H1 (cell line): ENCODE results near the gene SLC9A7. TPM values are rescaled to one million over a fixed set of nuclear protein-coding genes. Genes with fewer than 3 reads are reported as not detected.

Source experiments
- FOSL1 ChIP-seq: IDR thresholded peaks from 2 replicates; pipeline ENCODE4 v1.6.1; 2011; ENCODE audit warnings: mild to moderate bottlenecking, low read depth, low read length, moderate library complexity; ENCODE audit not compliant: insufficient read depth
- HDAC6 ChIP-seq: IDR thresholded peaks from one replicate; pipeline ENCODE4 v1.7.1; 2012; ENCODE audit warnings: low read depth, mild to moderate bottlenecking, inconsistent platforms, low read length, moderate library complexity
- KDM1A ChIP-seq: fragments of 200-600, 300-600 bp; sonication (generic); IDR thresholded peaks from 2 replicates; pipeline ENCODE4 v1.7.1; 2016; ENCODE audit warnings: mild to moderate bottlenecking, low read length, borderline replicate concordance
- KDM4A ChIP-seq: IDR thresholded peaks from one replicate; pipeline ENCODE4 v1.7.1; 2012; ENCODE audit warnings: low read depth, mild to moderate bottlenecking, moderate library complexity, low read length, inconsistent platforms; ENCODE audit not compliant: severe bottlenecking
- POLR2A ChIP-seq, 2 experiments: IDR thresholded peaks; 1 replicate in 1 of 2; 2 replicates in 1 of 2; pipeline ENCODE4 v1.6.1; 2011; ENCODE audit warnings: low read depth in 2 of 2, low read length in 2 of 2, mild to moderate bottlenecking in 2 of 2; ENCODE audit errors: control extremely low read depth in 1 of 2
- SIRT6 ChIP-seq: IDR thresholded peaks from one replicate; pipeline ENCODE4 v1.7.1; 2012; ENCODE audit warnings: low read length, inconsistent platforms
- YY1 ChIP-seq: IDR thresholded peaks from 2 replicates; pipeline ENCODE4 v1.6.1; 2011; ENCODE audit warnings: low read depth, mild to moderate bottlenecking, low read length
- polyA plus RNA-seq, 7 experiments: library from polyadenylated mRNA; depleted of rRNA in 3 of 7; stranded (reverse) in 5 of 7; unstranded in 2 of 7; fragments of >200 nt in 5 of 7; fragments of 200-250 nt in 2 of 7; gene quantifications; 1 replicate in 5 of 7; 2 replicates in 1 of 7; 4 replicates in 1 of 7; pipeline versions ENCODE4 v1.2.1 to v1.2.3, GENCODE V29; 2011 to 2013; ENCODE audit warnings: missing spikeins in 2 of 7, mixed read lengths in 2 of 7
- total RNA-seq: library from RNA; stranded (reverse); fragmentation: NEBNext Ultra II Directional; extraction: Animal tissue kit (Norgen Biotek cat#: 25700); gene quantifications from 2 replicates; pipeline ENCODE4 v1.2.1, GENCODE V29; 2021
- TF ChIP-seq, protein P1 (sequence below): fragments of 300-600 bp; sonication (generic); IDR thresholded peaks from 2 replicates; pipeline ENCODE4 v1.7.1; 2012; ENCODE audit warnings: low read length, moderate library complexity, mild to moderate bottlenecking, inconsistent platforms; ENCODE audit not compliant: insufficient replicate concordance
- TF ChIP-seq, protein P2 (sequence below): IDR thresholded peaks from 2 replicates; pipeline ENCODE4 v1.6.1; 2011; ENCODE audit warnings: low read length, improper control_type of control experiment

SLC9A7 gene
- total and polyA plus RNA-seq, 2 of the 8 experiments (the other 6 are each of a cell fraction or from before 2014, with no cell fraction given): 6.7 to 17.2 TPM

DNA sequence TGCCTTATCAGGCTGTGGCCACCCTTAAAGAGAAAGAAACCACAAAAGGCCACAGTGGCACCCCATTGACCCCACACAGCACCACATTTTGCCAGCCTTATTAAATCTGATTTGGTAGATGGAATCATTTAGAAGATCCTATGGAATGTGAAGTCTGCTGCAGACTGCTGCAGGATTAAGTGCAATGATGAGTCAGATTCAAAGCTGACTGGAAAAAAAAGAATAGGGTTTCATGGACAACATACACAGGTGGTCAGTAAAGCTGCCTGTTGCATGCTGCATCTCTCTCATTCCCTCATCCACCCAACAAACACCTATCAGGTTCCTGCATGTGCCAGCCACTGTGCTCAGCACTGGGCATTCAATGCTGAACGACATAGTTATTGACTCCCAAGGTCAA is 128.8 kb downstream of the SLC9A7 start (continued):
- TF ChIP-seq, protein P1, sequence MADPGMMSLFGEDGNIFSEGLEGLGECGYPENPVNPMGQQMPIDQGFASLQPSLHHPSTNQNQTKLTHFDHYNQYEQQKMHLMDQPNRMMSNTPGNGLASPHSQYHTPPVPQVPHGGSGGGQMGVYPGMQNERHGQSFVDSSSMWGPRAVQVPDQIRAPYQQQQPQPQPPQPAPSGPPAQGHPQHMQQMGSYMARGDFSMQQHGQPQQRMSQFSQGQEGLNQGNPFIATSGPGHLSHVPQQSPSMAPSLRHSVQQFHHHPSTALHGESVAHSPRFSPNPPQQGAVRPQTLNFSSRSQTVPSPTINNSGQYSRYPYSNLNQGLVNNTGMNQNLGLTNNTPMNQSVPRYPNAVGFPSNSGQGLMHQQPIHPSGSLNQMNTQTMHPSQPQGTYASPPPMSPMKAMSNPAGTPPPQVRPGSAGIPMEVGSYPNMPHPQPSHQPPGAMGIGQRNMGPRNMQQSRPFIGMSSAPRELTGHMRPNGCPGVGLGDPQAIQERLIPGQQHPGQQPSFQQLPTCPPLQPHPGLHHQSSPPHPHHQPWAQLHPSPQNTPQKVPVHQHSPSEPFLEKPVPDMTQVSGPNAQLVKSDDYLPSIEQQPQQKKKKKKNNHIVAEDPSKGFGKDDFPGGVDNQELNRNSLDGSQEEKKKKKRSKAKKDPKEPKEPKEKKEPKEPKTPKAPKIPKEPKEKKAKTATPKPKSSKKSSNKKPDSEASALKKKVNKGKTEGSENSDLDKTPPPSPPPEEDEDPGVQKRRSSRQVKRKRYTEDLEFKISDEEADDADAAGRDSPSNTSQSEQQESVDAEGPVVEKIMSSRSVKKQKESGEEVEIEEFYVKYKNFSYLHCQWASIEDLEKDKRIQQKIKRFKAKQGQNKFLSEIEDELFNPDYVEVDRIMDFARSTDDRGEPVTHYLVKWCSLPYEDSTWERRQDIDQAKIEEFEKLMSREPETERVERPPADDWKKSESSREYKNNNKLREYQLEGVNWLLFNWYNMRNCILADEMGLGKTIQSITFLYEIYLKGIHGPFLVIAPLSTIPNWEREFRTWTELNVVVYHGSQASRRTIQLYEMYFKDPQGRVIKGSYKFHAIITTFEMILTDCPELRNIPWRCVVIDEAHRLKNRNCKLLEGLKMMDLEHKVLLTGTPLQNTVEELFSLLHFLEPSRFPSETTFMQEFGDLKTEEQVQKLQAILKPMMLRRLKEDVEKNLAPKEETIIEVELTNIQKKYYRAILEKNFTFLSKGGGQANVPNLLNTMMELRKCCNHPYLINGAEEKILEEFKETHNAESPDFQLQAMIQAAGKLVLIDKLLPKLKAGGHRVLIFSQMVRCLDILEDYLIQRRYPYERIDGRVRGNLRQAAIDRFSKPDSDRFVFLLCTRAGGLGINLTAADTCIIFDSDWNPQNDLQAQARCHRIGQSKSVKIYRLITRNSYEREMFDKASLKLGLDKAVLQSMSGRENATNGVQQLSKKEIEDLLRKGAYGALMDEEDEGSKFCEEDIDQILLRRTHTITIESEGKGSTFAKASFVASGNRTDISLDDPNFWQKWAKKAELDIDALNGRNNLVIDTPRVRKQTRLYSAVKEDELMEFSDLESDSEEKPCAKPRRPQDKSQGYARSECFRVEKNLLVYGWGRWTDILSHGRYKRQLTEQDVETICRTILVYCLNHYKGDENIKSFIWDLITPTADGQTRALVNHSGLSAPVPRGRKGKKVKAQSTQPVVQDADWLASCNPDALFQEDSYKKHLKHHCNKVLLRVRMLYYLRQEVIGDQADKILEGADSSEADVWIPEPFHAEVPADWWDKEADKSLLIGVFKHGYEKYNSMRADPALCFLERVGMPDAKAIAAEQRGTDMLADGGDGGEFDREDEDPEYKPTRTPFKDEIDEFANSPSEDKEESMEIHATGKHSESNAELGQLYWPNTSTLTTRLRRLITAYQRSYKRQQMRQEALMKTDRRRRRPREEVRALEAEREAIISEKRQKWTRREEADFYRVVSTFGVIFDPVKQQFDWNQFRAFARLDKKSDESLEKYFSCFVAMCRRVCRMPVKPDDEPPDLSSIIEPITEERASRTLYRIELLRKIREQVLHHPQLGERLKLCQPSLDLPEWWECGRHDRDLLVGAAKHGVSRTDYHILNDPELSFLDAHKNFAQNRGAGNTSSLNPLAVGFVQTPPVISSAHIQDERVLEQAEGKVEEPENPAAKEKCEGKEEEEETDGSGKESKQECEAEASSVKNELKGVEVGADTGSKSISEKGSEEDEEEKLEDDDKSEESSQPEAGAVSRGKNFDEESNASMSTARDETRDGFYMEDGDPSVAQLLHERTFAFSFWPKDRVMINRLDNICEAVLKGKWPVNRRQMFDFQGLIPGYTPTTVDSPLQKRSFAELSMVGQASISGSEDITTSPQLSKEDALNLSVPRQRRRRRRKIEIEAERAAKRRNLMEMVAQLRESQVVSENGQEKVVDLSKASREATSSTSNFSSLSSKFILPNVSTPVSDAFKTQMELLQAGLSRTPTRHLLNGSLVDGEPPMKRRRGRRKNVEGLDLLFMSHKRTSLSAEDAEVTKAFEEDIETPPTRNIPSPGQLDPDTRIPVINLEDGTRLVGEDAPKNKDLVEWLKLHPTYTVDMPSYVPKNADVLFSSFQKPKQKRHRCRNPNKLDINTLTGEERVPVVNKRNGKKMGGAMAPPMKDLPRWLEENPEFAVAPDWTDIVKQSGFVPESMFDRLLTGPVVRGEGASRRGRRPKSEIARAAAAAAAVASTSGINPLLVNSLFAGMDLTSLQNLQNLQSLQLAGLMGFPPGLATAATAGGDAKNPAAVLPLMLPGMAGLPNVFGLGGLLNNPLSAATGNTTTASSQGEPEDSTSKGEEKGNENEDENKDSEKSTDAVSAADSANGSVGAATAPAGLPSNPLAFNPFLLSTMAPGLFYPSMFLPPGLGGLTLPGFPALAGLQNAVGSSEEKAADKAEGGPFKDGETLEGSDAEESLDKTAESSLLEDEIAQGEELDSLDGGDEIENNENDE: no peak
- TF ChIP-seq KDM4A (no peak), POLR2A (IDR thresholded peaks at IDR 0.05; ENCODE audit: control extremely low read depth in 1 of 2, low read depth in 2 of 2, low read length in 2 of 2) (no peak), YY1 (no peak), KDM1A (no peak), FOSL1 (no peak), HDAC6 (no peak), SIRT6 (no peak)
- TF ChIP-seq, protein P2, sequence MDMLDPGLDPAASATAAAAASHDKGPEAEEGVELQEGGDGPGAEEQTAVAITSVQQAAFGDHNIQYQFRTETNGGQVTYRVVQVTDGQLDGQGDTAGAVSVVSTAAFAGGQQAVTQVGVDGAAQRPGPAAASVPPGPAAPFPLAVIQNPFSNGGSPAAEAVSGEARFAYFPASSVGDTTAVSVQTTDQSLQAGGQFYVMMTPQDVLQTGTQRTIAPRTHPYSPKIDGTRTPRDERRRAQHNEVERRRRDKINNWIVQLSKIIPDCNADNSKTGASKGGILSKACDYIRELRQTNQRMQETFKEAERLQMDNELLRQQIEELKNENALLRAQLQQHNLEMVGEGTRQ: no peak
